ENCODE data around the gene WAS.
"Not testable (repeated sequence)": the region's sequence is repeated elsewhere in the genome, so short reads cannot be mapped to it uniquely, and the experiment has no call there.

DNA sequence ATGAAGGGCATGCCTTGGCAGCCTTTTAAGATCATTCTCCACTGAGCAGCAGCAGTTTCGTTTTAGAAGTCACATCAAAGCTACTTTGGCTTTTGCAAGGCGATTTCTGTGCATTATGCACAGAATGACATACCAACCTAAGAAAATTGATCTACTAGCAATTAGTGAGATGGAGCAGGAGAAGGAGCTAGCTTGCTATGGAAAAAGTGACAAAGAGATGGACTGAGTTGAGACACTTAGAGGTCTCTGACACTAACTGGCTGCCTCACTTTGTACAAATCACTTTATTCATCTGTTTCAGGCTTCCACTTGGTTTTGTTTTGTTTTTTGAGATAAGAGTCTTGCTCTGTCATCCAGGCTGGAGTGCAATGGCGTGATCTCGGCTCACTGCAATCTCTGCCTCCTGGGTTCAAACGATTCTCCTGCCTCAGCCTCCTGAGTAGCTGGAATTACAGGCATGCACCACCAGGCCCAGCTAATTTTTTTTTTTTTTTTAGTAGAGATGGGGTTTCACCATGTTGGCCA lies 31.5 kb upstream of the WAS start:
- TF ChIP-seq, protein P1, sequence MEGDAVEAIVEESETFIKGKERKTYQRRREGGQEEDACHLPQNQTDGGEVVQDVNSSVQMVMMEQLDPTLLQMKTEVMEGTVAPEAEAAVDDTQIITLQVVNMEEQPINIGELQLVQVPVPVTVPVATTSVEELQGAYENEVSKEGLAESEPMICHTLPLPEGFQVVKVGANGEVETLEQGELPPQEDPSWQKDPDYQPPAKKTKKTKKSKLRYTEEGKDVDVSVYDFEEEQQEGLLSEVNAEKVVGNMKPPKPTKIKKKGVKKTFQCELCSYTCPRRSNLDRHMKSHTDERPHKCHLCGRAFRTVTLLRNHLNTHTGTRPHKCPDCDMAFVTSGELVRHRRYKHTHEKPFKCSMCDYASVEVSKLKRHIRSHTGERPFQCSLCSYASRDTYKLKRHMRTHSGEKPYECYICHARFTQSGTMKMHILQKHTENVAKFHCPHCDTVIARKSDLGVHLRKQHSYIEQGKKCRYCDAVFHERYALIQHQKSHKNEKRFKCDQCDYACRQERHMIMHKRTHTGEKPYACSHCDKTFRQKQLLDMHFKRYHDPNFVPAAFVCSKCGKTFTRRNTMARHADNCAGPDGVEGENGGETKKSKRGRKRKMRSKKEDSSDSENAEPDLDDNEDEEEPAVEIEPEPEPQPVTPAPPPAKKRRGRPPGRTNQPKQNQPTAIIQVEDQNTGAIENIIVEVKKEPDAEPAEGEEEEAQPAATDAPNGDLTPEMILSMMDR (IDR thresholded peaks at IDR 0.05; ENCODE audit: poor library complexity, severe bottlenecking) = not testable (repeated sequence)
- not testable (repeated sequence) for TF ChIP-seq EP300 (conservative IDR thresholded peaks at IDR 0.05; ENCODE audit: poor library complexity, severe bottlenecking); POLR2AphosphoS5 (IDR thresholded peaks at IDR 0.05); EZH2 (IDR thresholded peaks at IDR 0.05; ENCODE audit: borderline replicate concordance, insufficient read depth, low read length, poor library complexity, severe bottlenecking); SMC3 (conservative IDR thresholded peaks at IDR 0.05; ENCODE audit: poor library complexity); TAF1 (IDR thresholded peaks at IDR 0.05; ENCODE audit: low read depth); MXI1 (conservative IDR thresholded peaks at IDR 0.05; ENCODE audit: poor library complexity, severe bottlenecking); RAD21 (conservative IDR thresholded peaks at IDR 0.05)
- TF ChIP-seq, protein P2, sequence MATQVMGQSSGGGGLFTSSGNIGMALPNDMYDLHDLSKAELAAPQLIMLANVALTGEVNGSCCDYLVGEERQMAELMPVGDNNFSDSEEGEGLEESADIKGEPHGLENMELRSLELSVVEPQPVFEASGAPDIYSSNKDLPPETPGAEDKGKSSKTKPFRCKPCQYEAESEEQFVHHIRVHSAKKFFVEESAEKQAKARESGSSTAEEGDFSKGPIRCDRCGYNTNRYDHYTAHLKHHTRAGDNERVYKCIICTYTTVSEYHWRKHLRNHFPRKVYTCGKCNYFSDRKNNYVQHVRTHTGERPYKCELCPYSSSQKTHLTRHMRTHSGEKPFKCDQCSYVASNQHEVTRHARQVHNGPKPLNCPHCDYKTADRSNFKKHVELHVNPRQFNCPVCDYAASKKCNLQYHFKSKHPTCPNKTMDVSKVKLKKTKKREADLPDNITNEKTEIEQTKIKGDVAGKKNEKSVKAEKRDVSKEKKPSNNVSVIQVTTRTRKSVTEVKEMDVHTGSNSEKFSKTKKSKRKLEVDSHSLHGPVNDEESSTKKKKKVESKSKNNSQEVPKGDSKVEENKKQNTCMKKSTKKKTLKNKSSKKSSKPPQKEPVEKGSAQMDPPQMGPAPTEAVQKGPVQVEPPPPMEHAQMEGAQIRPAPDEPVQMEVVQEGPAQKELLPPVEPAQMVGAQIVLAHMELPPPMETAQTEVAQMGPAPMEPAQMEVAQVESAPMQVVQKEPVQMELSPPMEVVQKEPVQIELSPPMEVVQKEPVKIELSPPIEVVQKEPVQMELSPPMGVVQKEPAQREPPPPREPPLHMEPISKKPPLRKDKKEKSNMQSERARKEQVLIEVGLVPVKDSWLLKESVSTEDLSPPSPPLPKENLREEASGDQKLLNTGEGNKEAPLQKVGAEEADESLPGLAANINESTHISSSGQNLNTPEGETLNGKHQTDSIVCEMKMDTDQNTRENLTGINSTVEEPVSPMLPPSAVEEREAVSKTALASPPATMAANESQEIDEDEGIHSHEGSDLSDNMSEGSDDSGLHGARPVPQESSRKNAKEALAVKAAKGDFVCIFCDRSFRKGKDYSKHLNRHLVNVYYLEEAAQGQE (IDR thresholded peaks at IDR 0.05; ENCODE audit: borderline replicate concordance) = not testable (repeated sequence)

Measured in neural cell (in vitro differentiated cells).